PFSK-1 (cell line): ENCODE measurements around the gene LIPA.

ENCODE experiments used
- FOXP2 ChIP-seq: optimal IDR thresholded peaks from 2 replicates; pipeline ENCODE3; 2011; ENCODE audit warnings: borderline replicate concordance, control low read depth, inconsistent platforms; ENCODE audit not compliant: insufficient read depth; ENCODE audit errors: extremely low read length, extremely low read depth
- POLR2AphosphoS5 ChIP-seq: IDR thresholded peaks from 2 replicates; pipeline ENCODE4 v1.6.1; 2012; ENCODE audit warnings: low read depth, mild to moderate bottlenecking, control low read depth, low read length, moderate library complexity
- TAF1 ChIP-seq: IDR thresholded peaks from 2 replicates; pipeline ENCODE4 v1.6.1; 2012; ENCODE audit warnings: low read length, control low read depth, borderline replicate concordance; ENCODE audit not compliant: insufficient read depth
- TF ChIP-seq, protein P1 (sequence below), 2 experiments: IDR thresholded peaks; 2 replicates each; pipeline versions ENCODE4 v1.6.1 to v1.8.0; 2011 to 2012; ENCODE audit warnings: low read depth in 2 of 2, low read length in 2 of 2, control low read depth in 1 of 2, inconsistent platforms in 1 of 2, mild to moderate bottlenecking in 1 of 2, moderate library complexity in 1 of 2; ENCODE audit not compliant: insufficient read depth in 1 of 2

DNA sequence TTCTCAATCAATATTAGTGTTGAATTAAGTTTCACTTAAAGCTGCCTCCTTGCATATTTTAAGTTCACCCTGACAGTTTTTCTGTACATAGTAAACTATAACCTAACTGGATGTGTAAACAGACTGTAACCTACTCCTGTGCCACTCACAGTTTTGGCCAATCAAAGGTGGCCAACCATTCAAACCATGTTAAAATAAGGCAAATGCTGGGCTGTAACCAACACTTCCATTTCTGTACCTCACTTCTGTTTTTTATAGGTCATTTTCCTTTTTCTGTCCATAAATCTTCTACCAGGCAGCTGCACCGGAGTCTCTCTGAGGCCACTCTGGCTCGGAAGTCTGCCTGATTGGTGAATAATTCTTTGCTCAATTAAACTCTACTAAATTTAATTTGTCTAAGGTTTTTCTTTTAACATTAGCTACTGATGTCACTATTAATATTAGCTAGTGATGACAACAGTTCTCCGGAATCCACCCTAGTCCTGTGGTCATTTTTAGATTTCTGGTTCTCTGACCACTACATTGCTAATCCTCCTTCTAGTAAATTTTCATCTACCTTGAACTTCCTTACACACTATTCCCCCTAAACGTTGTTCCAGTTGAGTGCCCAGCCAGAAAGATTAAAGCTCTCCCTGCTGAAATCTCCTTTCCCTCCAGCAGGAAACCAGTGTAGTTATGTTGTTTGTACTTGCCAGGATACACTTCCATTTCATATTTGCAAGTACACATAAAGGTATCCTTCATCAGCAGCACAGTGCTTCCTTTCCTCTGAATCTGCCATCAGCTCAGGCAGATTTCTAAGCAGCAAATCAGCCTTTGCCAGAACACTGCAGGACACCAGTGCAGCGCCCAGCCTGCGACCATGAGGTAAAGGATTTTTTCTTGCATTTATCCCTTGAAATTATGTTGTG lies 31.7 kb upstream of the LIPA start:
- TF ChIP-seq POLR2AphosphoS5 (no peak), TAF1 (no peak), FOXP2 (no peak)
- TF ChIP-seq, protein P1, sequence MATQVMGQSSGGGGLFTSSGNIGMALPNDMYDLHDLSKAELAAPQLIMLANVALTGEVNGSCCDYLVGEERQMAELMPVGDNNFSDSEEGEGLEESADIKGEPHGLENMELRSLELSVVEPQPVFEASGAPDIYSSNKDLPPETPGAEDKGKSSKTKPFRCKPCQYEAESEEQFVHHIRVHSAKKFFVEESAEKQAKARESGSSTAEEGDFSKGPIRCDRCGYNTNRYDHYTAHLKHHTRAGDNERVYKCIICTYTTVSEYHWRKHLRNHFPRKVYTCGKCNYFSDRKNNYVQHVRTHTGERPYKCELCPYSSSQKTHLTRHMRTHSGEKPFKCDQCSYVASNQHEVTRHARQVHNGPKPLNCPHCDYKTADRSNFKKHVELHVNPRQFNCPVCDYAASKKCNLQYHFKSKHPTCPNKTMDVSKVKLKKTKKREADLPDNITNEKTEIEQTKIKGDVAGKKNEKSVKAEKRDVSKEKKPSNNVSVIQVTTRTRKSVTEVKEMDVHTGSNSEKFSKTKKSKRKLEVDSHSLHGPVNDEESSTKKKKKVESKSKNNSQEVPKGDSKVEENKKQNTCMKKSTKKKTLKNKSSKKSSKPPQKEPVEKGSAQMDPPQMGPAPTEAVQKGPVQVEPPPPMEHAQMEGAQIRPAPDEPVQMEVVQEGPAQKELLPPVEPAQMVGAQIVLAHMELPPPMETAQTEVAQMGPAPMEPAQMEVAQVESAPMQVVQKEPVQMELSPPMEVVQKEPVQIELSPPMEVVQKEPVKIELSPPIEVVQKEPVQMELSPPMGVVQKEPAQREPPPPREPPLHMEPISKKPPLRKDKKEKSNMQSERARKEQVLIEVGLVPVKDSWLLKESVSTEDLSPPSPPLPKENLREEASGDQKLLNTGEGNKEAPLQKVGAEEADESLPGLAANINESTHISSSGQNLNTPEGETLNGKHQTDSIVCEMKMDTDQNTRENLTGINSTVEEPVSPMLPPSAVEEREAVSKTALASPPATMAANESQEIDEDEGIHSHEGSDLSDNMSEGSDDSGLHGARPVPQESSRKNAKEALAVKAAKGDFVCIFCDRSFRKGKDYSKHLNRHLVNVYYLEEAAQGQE (IDR thresholded peaks at IDR 0.05; ENCODE audit: insufficient read depth in 1 of 2, low read depth in 2 of 2, low read length in 2 of 2), result no peak
